ENCODE data around the gene SLC17A1.

SLC17A1 gene

GRCh38 chr6:25831532-25832306, at the start of gene SLC17A1:
SLC17A1 (minus strand) TSS chr6:25832052; CDS start chr6:25830557, 1,495 bp downstream.
- no peak for DNase-seq (ENCODE audit: low read depth)

GRCh38 chr6:25880601-25881000, 48.7 kb upstream of the SLC17A1 start:
- DNase-seq (ENCODE audit: low read depth): no peak

GRCh38 chr6:25878721-25879322, 47.0 kb upstream of the SLC17A1 start:
- no peak for DNase-seq (ENCODE audit: low read depth)

- DNase-seq (ENCODE audit: low read depth): no peak
Observed at GRCh38 chr6:25875926-25876602, 44.2 kb upstream of the SLC17A1 start.

GRCh38 chr6:25875563-25875905, 43.7 kb upstream of the SLC17A1 start:
- no peak for DNase-seq (ENCODE audit: low read depth)

GRCh38 chr6:25874822-25875562, 43.1 kb upstream of the SLC17A1 start:
- no peak for DNase-seq (ENCODE audit: low read depth)

- no peak for DNase-seq (ENCODE audit: low read depth)
Observed at GRCh38 chr6:25874118-25874517, 42.3 kb upstream of the SLC17A1 start, which contains the start of gene SLC17A3. SLC17A3 (minus strand) TSS chr6:25874243; CDS start chr6:25868387, 5,856 bp downstream.

- no peak for DNase-seq (ENCODE audit: low read depth)
Observed at GRCh38 chr6:25872814-25873213, 41.0 kb upstream of the SLC17A1 start.

- DNase-seq (ENCODE audit: low read depth): no peak
Observed at GRCh38 chr6:25869840-25870239, 38.0 kb upstream of the SLC17A1 start.

GRCh38 chr6:25868436-25869183, 36.8 kb upstream of the SLC17A1 start:
- DNase-seq (ENCODE audit: low read depth): no peak

- DNase-seq (ENCODE audit: low read depth): no peak
Observed at GRCh38 chr6:25866011-25866410, 34.2 kb upstream of the SLC17A1 start.

GRCh38 chr6:25863360-25863759, 31.5 kb upstream of the SLC17A1 start:
- no peak for DNase-seq (ENCODE audit: low read depth)

GRCh38 chr6:25862199-25862598, 30.3 kb upstream of the SLC17A1 start:
- DNase-seq (ENCODE audit: low read depth): no peak

GRCh38 chr6:25852756-25853155, 20.9 kb upstream of the SLC17A1 start:
- no peak for DNase-seq (ENCODE audit: low read depth)

GRCh38 chr6:25851961-25852360, 20.1 kb upstream of the SLC17A1 start:
- no peak for DNase-seq (ENCODE audit: low read depth)

GRCh38 chr6:25844518-25844917, 12.7 kb upstream of the SLC17A1 start:
- no peak for DNase-seq (ENCODE audit: low read depth)

- no peak for DNase-seq (ENCODE audit: low read depth)
Observed at GRCh38 chr6:25842526-25842925, 10.7 kb upstream of the SLC17A1 start.

- no peak for DNase-seq (ENCODE audit: low read depth)
Observed at GRCh38 chr6:25835442-25836283, 3.8 kb upstream of the SLC17A1 start.

GRCh38 chr6:25834950-25835349, 3.1 kb upstream of the SLC17A1 start:
- no peak for DNase-seq (ENCODE audit: low read depth)

- no peak for DNase-seq (ENCODE audit: low read depth)
Observed at GRCh38 chr6:25833136-25833535, 1.3 kb upstream of the SLC17A1 start.

- no peak for DNase-seq (ENCODE audit: low read depth)
Observed at GRCh38 chr6:25832670-25833069, 818 bp upstream of the SLC17A1 start.

Measured in stimulated activated CD8-positive, alpha-beta memory T cell treated with anti-CD3 and anti-CD28 coated beads, Interleukin-15, amount 100 ng/mL, for 24 hours (primary cell).